SU-DHL-6 (cell line): Measurements from ENCODE around the gene UCP1.
A peak's percentile ranks its signal among the peaks of the same experiment; 100 is the strongest.

ENCODE experiments used
- H2AFZ ChIP-seq: fragments of 200-600 bp; sonication (generic); 2 replicates; pipeline ENCODE4 v1.6.1; 2014; ENCODE audit warnings: low read depth, mild to moderate bottlenecking, moderate library complexity, mixed read lengths, antibody characterized with exemption, low read length; ENCODE audit not compliant: severe bottlenecking
- H3F3A ChIP-seq: fragments of 200-600 bp; shearing (Covaris generic); 2 replicates; pipeline ENCODE4 v1.6.0; 2016; ENCODE audit warnings: antibody characterized with exemption, mild to moderate bottlenecking; ENCODE audit not compliant: insufficient read depth
- H3K27ac ChIP-seq: fragments of 200-600 bp; sonication (generic); 2 replicates; pipeline ENCODE4 v1.5.1; 2016; ENCODE audit warnings: low read depth, mild to moderate bottlenecking, low read length, moderate library complexity, mixed read lengths
- H3K27me3 ChIP-seq: fragments of 200-600 bp; sonication (generic), shearing (Covaris generic); 2 replicates; pipeline ENCODE4 v1.6.0; 2014; ENCODE audit warnings: mild to moderate bottlenecking, low read length
- H3K36me3 ChIP-seq: fragments of 200-600 bp; sonication (generic); 2 replicates; pipeline ENCODE4 v1.6.1; 2014; ENCODE audit warnings: mild to moderate bottlenecking, low read length, mixed read lengths
- H3K4me2 ChIP-seq: fragments of 300-600, 200-600 bp; shearing (Covaris generic), sonication (generic); 2 replicates; pipeline ENCODE4 v1.6.0; 2014; ENCODE audit warnings: low read length, low read depth, mild to moderate bottlenecking; ENCODE audit not compliant: poor library complexity, severe bottlenecking
- H3K4me3 ChIP-seq: fragments of 200-600 bp; sonication (generic); 2 replicates; pipeline ENCODE4 v1.5.1; 2014; ENCODE audit warnings: antibody characterized with exemption, low read length, mild to moderate bottlenecking, mixed read lengths; ENCODE audit not compliant: insufficient read depth, poor library complexity, severe bottlenecking
- H3K79me2 ChIP-seq: fragments of 200-600 bp; sonication (generic); 2 replicates; pipeline ENCODE4 v1.6.1; 2014; ENCODE audit warnings: mild to moderate bottlenecking, low read length, moderate library complexity; ENCODE audit not compliant: insufficient read depth
- H3K9ac ChIP-seq: fragments of 200-600 bp; sonication (generic); 2 replicates; pipeline ENCODE4 v1.7.0; 2014; ENCODE audit warnings: mild to moderate bottlenecking, low read length
- H3K9me2 ChIP-seq: fragments of 200-600 bp; sonication (generic); replicated peaks from 2 replicates; pipeline ENCODE4 v1.6.1; 2014; ENCODE audit warnings: low read length; ENCODE audit not compliant: insufficient read depth
- H3K9me3 ChIP-seq: fragments of 200-600 bp; sonication (generic); 2 replicates; pipeline ENCODE4 v1.6.1; 2014; ENCODE audit warnings: low read length, mixed read lengths; ENCODE audit not compliant: insufficient read depth
- H4K20me1 ChIP-seq: fragments of 200-600 bp; sonication (generic); 2 replicates; pipeline ENCODE4 v1.6.1; 2014; ENCODE audit warnings: low read depth, mild to moderate bottlenecking, antibody characterized with exemption, low read length, moderate library complexity, mixed read lengths
- EZH2phosphoT487 ChIP-seq: fragments of 200-600 bp; sonication (generic), shearing (Covaris generic); conservative IDR thresholded peaks from 2 replicates; pipeline ENCODE4 v1.6.1; 2018; ENCODE audit warnings: mild to moderate bottlenecking, antibody characterized with exemption, low read length, moderate library complexity, mixed read lengths
- TF ChIP-seq, protein P1 (sequence below): fragments of 200-600 bp; sonication (generic); IDR thresholded peaks from one replicate; pipeline ENCODE4 v1.5.1; 2017; ENCODE audit warnings: antibody characterized with exemption, mild to moderate bottlenecking, low read length, moderate library complexity; ENCODE audit not compliant: insufficient read depth, poor library complexity, severe bottlenecking

Gene UCP1

DNA sequence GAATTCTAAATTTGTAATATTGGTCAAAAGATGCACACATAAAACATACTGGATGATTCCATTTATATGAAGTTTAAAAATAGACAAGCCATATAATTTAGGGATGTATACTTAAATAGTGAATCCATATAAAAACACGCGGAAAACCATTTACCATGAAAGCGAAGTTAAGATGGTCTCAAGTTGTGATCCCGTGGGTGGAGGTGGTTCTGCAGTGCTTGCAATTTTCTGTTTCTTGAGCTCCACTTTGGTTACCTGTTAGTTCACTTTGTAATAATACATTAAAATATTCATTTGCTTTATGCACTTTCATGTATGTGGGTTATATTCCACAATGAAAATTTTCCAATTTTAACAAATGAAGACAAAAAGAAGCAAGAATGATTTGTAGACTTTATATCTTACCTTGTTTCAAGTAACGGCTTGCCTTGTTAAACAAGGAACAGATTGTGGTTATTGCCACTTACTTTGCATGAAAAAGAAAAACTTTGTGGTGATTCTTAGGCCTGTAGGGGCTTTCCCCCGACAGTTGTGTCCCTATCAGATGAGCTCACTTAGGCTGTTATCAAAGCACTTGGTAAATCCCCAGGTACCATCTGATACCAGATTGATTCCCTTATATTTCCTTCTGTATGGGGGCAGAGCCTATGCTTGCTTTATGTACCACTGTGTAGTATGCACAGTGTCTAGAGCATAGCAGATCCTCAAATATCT is 12.2 kb downstream of the UCP1 start:
- peak overlapping the region; percentile 96 for H3K27ac ChIP-seq
- H3K36me3 ChIP-seq = no peaks in the 10 kb centered on the region
- no peaks in the 10 kb centered on the region for H3K79me2 ChIP-seq
- H3K4me2 ChIP-seq = peak overlapping the region; percentile 83
- peak overlapping the region; percentile 33 for H3K4me3 ChIP-seq
- H4K20me1 ChIP-seq = no peaks in the 10 kb centered on the region
- H3K9me3 ChIP-seq = no peaks in the 10 kb centered on the region
- H2AFZ ChIP-seq = no peak overlapping the region
- H3F3A ChIP-seq = peaks cover 6% of the 10 kb centered on the region
- peak overlapping the region; percentile 36 for H3K9ac ChIP-seq
- H3K9me2 ChIP-seq = no peaks in the 10 kb centered on the region
- H3K27me3 ChIP-seq = no peaks in the 10 kb centered on the region
- TF ChIP-seq, protein P1, sequence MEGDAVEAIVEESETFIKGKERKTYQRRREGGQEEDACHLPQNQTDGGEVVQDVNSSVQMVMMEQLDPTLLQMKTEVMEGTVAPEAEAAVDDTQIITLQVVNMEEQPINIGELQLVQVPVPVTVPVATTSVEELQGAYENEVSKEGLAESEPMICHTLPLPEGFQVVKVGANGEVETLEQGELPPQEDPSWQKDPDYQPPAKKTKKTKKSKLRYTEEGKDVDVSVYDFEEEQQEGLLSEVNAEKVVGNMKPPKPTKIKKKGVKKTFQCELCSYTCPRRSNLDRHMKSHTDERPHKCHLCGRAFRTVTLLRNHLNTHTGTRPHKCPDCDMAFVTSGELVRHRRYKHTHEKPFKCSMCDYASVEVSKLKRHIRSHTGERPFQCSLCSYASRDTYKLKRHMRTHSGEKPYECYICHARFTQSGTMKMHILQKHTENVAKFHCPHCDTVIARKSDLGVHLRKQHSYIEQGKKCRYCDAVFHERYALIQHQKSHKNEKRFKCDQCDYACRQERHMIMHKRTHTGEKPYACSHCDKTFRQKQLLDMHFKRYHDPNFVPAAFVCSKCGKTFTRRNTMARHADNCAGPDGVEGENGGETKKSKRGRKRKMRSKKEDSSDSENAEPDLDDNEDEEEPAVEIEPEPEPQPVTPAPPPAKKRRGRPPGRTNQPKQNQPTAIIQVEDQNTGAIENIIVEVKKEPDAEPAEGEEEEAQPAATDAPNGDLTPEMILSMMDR = no peak
- TF ChIP-seq EZH2phosphoT487 = no peak

DNA sequence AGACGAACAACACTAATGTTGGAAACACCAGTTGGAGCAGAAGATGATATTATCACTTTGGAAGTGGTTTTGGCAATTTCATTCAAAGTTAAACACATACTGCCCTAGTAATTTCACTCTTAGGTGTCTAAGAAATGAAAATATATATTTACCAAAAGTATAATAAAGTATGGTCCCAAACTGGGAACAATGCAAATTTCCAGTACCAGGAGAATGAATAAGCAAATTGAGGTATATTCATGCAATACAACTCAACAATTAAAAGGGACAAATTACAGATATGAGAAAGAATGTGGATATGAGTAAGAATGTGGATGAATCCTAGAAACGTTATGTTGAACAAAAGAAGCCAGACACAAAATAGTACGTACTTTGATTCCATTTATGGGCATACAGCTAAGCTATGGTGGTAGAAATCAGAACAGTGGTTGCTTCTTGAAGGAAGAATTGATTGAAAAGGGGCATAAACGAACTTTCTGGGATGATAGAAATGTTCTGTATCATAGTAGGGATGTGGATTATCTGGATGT is 34.7 kb downstream of the UCP1 start:
- no peaks in the 10 kb centered on the region for H3K79me2 ChIP-seq
- no peak overlapping the region for H3K9ac ChIP-seq
- H4K20me1 ChIP-seq = no peaks in the 10 kb centered on the region
- no peaks in the 10 kb centered on the region for H3F3A ChIP-seq
- H3K27me3 ChIP-seq = no peaks in the 10 kb centered on the region
- no peaks in the 10 kb centered on the region for H3K9me3 ChIP-seq
- no peak overlapping the region for H2AFZ ChIP-seq
- no peaks in the 10 kb centered on the region for H3K9me2 ChIP-seq
- TF ChIP-seq EZH2phosphoT487 = no peak
- TF ChIP-seq, protein P1 = no peak
- H3K4me2 ChIP-seq = no peak overlapping the region
- no peak overlapping the region for H3K27ac ChIP-seq
- H3K4me3 ChIP-seq = no peak overlapping the region
- H3K36me3 ChIP-seq = no peaks in the 10 kb centered on the region; the same call in 1 of the 2 replicates

DNA sequence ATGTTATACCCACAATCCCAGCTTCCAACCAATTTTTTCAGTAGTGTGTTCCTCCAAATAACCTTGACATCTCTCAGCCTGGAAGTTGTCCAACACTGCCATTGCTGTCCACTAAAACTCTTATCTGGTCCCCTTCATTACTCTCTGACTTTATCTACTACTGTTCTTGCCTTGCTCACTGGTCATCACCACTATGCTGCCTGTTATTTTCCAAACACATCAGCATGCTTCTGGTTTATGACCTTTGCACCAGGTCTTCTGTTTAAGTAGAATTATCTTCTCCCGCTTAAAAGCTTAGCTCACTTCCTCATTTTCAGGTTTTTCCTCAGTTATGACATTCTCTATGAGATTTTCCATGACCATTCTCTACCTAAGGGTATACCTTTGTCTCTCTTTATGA is 39.3 kb downstream of the UCP1 start:
- peaks cover 17% of the 10 kb centered on the region; the same call in 1 of the 2 replicates for H3K36me3 ChIP-seq
- no peaks in the 10 kb centered on the region for H4K20me1 ChIP-seq
- no peak overlapping the region for H3K27ac ChIP-seq
- no peaks in the 10 kb centered on the region for H3K9me3 ChIP-seq
- H2AFZ ChIP-seq = no peak overlapping the region
- no peaks in the 10 kb centered on the region for H3K9me2 ChIP-seq
- H3K27me3 ChIP-seq = no peaks in the 10 kb centered on the region
- H3F3A ChIP-seq = no peaks in the 10 kb centered on the region
- H3K4me3 ChIP-seq = no peak overlapping the region
- no peak for TF ChIP-seq EZH2phosphoT487
- H3K79me2 ChIP-seq = peaks cover 9% of the 10 kb centered on the region
- H3K9ac ChIP-seq = no peak overlapping the region
- H3K4me2 ChIP-seq = no peak overlapping the region
